Measurements from ENCODE around the gene MYLK. TPM values are rescaled to one million over a fixed set of nuclear protein-coding genes. Genes with fewer than 3 reads are reported as not detected.
A peak's percentile ranks its signal among the peaks of the same experiment; 100 is the strongest.

The MYLK gene
- total RNA-seq, 1 donor from 2014 or later: 2.6 TPM

DNA sequence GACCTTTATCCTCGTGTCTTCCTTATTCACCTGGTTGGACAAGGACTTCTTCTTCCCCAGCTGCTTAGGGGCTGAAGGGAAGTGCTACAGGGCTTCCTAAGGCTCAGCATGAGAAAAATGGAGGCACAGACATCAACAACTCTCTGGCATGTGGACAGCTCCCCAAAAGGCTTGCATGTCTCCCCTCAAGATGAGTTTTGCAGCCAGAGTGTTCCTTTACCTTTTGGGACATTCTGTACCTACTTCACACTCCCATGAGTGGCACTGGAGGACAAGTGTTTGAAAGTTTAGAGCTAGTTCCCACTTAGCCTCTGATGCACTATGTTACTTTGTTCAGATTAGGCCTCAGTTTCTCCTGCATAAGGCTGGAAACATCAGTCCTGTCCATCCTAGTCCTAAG lies 222.2 kb downstream of the MYLK start:
- Histone ChIP-seq H3K36me3 (ENCODE audit: control insufficient read depth, insufficient read depth, low read length) (peaks cover 2% of the 10 kb centered on the region), H3K4me3 (ENCODE audit: low read depth, low read length) (no peak overlapping the region), H3K27me3 (ENCODE audit: control insufficient read depth, insufficient read depth, low read length) (no peaks in the 10 kb centered on the region)
- no peak for DNase-seq (ENCODE audit: low read depth)
- no peak for FAIRE-seq
- TF ChIP-seq, protein P1, sequence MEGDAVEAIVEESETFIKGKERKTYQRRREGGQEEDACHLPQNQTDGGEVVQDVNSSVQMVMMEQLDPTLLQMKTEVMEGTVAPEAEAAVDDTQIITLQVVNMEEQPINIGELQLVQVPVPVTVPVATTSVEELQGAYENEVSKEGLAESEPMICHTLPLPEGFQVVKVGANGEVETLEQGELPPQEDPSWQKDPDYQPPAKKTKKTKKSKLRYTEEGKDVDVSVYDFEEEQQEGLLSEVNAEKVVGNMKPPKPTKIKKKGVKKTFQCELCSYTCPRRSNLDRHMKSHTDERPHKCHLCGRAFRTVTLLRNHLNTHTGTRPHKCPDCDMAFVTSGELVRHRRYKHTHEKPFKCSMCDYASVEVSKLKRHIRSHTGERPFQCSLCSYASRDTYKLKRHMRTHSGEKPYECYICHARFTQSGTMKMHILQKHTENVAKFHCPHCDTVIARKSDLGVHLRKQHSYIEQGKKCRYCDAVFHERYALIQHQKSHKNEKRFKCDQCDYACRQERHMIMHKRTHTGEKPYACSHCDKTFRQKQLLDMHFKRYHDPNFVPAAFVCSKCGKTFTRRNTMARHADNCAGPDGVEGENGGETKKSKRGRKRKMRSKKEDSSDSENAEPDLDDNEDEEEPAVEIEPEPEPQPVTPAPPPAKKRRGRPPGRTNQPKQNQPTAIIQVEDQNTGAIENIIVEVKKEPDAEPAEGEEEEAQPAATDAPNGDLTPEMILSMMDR (IDR thresholded peaks at IDR 0.05; ENCODE audit: insufficient read depth, low read length, severe bottlenecking): no peak

- Histone ChIP-seq H3K36me3 (ENCODE audit: control insufficient read depth, insufficient read depth, low read length) (peaks cover 2% of the 10 kb centered on the region), H3K27me3 (ENCODE audit: control insufficient read depth, insufficient read depth, low read length) (no peaks in the 10 kb centered on the region), H3K4me3 (ENCODE audit: low read depth, low read length) (no peak overlapping the region)
- FAIRE-seq (no peak), DNase-seq (ENCODE audit: low read depth) (peak; percentile 70)
- TF ChIP-seq, protein P1 (IDR thresholded peaks at IDR 0.05; ENCODE audit: insufficient read depth, low read length, severe bottlenecking): no peak
These were observed 223.2 kb downstream of the MYLK start for GRCh38 chr3:123660900-123661299.

DNA sequence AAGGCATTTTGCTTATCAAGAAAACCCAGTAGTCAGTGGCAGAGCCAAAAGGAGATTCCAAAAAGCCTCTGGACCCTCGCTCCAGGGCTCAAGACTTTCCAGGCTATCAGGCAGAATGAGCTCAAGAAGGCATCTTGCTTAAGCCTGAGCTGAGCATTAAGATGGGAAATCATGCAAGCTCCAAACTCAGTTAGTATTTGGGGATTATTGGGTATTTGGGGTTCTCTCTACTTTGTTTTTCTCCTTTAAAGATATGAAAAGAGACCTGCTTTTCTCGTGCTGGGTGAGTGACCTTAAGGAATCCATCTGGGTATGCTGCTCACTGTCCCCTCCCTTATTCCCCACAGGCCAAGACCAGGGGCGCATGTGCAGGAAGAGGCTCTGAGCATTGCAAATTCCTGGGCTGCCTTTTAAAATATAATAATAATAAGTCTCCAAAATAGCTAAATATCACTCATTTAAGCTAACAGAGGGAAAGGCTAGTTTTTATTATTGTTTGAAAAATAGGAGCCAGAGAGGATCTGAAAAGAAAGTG lies 223.9 kb downstream of the MYLK start:
- DNase-seq (ENCODE audit: low read depth) (no peak), FAIRE-seq (no peak)
- TF ChIP-seq, protein P1 (IDR thresholded peaks at IDR 0.05; ENCODE audit: insufficient read depth, low read length, severe bottlenecking): no peak
- H3K27me3 ChIP-seq (ENCODE audit: control insufficient read depth, insufficient read depth, low read length): no peaks in the 10 kb centered on the region
- H3K36me3 ChIP-seq (ENCODE audit: control insufficient read depth, insufficient read depth, low read length): peaks cover 2% of the 10 kb centered on the region
- H3K4me3 ChIP-seq (ENCODE audit: low read depth, low read length): no peak overlapping the region

DNA sequence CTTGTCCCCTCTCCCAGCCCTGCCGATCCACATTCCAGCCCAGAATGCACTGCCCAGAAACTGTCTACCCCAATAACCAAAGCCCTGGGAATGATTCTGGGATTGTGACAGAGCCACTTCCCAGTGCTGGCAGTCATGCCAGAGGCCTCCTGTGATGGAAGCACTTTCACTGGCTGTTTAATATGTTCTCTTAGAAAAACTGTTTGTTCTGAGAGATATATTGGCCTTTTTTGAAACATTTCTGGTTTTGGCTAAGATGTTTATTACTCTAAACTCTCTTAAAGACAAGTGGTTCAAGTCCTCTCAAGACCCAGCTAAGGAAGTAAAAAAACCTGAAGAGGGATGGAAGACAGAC lies 225.3 kb downstream of the MYLK start:
- no peak for DNase-seq (ENCODE audit: low read depth)
- no peak for FAIRE-seq
- Histone ChIP-seq H3K27me3 (ENCODE audit: control insufficient read depth, insufficient read depth, low read length) (no peaks in the 10 kb centered on the region), H3K36me3 (ENCODE audit: control insufficient read depth, insufficient read depth, low read length) (peaks cover 2% of the 10 kb centered on the region), H3K4me3 (ENCODE audit: low read depth, low read length) (no peak overlapping the region)
- TF ChIP-seq, protein P1 (IDR thresholded peaks at IDR 0.05; ENCODE audit: insufficient read depth, low read length, severe bottlenecking): no peak

GRCh38 chr3:123658118-123658851 lies 225.8 kb downstream of the MYLK start:
- TF ChIP-seq, protein P1 (IDR thresholded peaks at IDR 0.05; ENCODE audit: insufficient read depth, low read length, severe bottlenecking): no peak
- Histone ChIP-seq H3K27me3 (ENCODE audit: control insufficient read depth, insufficient read depth, low read length) (no peaks in the 10 kb centered on the region), H3K36me3 (ENCODE audit: control insufficient read depth, insufficient read depth, low read length) (peaks cover 2% of the 10 kb centered on the region), H3K4me3 (ENCODE audit: low read depth, low read length) (no peak overlapping the region)
- DNase-seq (ENCODE audit: low read depth) (no peak), FAIRE-seq (no peak)

- H3K4me3 ChIP-seq (ENCODE audit: low read depth, low read length): no peak overlapping the region
- H3K27me3 ChIP-seq (ENCODE audit: control insufficient read depth, insufficient read depth, low read length): no peaks in the 10 kb centered on the region
- DNase-seq (ENCODE audit: low read depth): no peak
- H3K36me3 ChIP-seq (ENCODE audit: control insufficient read depth, insufficient read depth, low read length): peaks cover 2% of the 10 kb centered on the region
- FAIRE-seq: no peak
- TF ChIP-seq, protein P1 (IDR thresholded peaks at IDR 0.05; ENCODE audit: insufficient read depth, low read length, severe bottlenecking): no peak
These were observed 226.6 kb downstream of the MYLK start for GRCh38 chr3:123657568-123657967.

Data from bronchial epithelial cell (primary cell).